Stimulated activated CD8-positive, alpha-beta memory T cell treated with anti-CD3 and anti-CD28 coated beads, Interleukin-15, amount 100 ng/mL, for 4 hours (primary cell): ENCODE data around the gene ROPN1L.
"Not testable (repeated sequence)": the region's sequence is repeated elsewhere in the genome, so short reads cannot be mapped to it uniquely, and the experiment has no call there.

Experiments
- DNase-seq, 2 donors: peaks; one replicate each; pipeline ENCODE4 v3.0.0-alpha.2; 2020; ENCODE audit warnings: low read depth in 2 of 2

ROPN1L gene

DNA sequence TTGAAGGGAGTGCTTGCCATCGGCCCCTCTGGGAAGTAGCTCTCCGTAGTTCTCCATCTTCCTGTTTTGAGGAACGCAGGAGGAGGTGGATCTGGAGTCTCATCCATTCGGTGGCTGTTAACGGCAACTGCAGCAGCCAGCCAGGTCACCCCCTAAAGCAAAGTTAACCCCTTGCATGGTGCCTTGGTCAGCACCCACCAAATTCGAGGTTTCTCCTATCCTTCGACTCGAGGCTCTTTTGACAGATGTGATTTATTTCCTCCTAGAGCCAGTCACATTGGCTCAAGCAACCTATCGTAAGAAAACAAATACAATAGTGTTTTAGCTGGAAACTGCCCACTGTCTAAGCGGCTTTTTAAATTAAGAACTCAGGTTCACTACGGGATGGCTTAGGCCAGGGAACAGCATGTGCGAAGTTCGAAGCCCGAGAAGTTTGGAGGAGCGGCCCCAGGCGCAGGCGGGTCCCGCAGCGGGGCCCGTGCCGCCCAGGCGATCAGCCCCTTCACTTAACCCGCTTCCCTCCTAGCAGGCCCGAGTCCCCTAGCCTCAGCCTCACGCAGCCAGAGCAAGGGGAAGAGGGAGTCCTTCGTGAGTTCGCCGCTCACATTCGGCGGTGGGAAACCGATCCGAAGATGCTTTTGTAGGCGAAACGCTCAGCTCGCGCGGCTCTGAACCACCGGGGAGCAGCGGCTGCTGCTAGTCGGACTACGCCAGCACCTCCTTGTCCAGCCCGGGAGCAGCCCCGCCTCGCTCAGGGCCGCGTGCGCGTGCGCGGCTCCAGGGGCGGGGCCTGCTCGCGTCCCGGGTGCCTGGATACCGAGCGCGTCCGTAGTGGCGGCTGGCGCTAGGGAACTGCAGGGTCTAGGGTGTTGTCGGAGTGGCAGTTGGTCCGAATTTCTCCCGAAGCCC is at the start of gene ROPN1L:
ROPN1L (plus strand) TSS at position 797 of the 909 bp plus-strand sequence. CDS start 289 bp downstream, outside the sequence.
- DNase-seq, result peak; percentile 38 to 63

DNA sequence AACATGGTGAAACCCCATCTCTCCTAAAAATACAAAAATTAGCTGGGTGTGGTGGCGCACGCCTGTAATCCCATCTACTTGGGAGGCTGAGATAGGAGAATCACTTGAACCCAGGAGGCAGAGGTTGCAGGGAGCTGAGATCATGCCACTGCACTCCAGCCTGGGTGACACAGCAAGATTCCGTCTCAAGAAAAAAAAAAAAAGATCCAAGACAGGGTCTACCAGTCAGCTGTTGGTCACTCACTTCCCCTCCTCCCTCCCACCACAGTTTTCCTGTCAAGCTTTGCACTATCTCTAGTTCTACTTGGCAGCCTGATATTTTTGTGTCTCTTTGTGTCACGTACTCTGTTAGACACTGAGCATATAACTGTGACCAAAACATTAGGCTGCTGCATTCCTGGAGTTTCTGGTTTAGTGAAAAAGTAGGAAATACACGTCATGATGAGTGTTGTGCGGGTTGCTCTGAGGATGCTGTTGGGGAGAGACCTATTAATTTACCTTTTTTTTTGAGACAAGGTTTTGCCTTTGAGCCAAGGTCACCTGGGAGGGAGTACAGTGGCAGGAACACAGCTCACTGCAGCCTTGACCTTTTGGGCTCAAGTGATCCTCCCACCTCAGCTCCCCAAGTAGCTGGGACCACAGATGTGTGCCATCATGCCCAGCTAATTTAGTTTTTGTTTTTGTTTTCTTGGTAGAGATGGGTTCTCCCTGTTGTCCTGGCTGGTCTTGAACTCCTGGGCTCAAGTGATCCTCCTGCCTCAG is 48.9 kb upstream of the ROPN1L start:
- not testable (repeated sequence) for DNase-seq

DNA sequence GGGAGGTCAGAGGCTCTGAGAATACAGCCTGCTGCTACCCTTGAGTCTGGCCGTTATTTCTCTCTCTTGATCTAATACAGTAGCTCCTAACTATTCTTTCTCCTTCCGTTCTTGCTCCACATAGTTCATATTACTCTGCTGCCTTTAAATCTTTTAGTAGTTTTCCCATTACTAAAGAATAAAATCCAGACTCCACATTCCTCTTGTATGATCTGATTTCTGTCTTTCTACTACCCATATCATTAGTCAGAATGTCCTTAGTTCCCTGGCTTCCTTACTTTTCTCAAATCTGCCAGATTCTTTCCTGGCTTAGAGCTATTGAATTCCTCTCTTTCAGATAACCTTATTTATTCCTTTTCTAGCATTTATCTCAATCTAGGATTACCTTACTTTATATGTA is 48.2 kb upstream of the ROPN1L start:
- DNase-seq, result no peak

DNA sequence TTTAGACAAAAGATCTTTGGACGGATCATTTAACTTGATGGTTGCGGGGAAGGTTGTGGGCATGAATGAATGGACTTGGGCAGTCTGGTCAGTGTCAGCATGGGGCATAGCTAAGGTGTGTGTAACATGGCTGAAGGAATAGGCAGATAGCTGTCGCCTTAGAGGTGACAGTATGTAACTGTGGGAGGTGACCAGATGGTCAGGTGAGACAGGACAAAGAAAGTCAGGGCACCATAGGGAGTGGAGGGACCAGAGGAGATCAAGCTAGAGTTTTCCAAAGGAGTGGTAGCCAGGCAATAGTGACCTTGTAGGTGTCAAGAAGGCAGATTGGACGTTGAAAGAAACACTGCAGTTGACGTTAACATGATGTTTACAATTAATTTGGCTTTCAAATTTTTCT is 45.1 kb upstream of the ROPN1L start:
- no peak for DNase-seq

DNA sequence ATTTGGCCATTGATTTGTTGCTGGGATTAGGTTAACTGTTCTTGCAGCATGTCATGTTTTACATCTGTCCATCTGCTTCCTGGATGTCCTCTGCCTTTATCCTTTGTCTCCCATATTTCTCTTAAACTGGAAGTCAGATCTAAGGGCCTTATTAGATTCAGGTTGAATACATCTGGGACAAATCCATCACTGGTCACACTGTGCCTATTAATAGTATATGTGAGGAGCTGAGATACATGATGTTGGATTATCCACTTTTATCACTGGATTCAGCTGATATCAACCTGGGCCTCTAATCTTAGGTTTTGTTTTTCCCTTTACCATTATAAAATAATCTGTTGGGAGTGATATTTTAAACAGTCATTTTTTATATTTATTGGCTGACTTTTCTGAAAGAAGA is 41.8 kb upstream of the ROPN1L start:
- DNase-seq, result no peak

DNA sequence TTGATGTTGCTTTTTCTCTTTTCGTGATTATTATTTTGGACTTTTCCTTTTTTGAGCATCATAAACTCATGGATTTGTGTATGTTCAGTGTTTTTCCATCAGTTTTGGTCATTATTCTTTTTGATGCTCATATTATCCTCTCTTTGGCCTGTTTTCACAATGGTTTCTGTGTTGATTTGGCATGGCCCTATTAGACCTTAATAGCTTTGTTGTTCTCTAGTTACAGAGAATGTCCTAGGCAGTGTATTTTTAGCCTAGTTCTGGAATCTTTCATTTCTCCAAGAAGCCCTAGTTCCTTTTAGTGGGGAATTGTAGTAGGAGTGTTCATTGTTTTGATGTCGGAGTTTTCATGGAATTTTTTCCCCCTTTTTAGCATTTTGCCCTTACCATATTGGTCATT is 41.3 kb upstream of the ROPN1L start:
- no peak for DNase-seq

DNA sequence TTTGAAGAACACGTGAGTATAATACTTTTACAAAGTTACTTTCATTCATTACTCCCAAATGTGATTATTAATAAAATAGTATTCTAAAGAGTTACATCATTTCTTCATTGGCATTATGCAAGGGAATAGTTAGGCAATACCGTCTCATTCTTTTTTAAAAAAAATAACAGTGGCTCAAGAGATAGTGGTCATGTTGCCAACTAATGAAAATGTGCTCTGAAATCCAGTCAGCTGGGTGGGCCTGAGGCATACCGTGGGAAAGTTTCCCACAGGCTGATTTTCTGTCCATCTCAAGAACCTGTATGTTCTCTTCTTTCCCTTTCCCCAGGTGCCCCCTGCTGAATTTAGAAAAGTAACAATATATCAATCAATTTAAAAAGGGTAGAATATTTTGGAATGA is 40.8 kb upstream of the ROPN1L start:
- no peak for DNase-seq

DNA sequence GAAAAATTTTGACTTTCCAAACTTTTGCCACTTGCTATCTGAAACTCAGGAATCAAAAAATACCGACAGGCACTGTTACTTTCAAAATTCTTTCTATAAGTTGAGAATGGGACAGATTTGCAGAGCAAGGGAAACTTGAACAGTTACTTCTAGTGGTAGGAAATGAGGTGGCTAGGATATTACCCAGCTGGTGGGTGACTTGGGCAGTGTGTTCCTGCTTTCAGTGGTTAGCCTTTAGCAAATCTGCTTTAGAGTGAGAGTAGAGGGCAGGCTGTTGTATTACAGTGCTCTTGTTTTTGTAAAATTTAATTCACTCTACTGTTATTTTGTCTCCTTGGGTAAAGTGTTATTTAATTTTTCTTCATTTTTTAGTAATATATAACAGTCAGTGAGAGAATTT is 40.2 kb upstream of the ROPN1L start:
- no peak for DNase-seq

DNA sequence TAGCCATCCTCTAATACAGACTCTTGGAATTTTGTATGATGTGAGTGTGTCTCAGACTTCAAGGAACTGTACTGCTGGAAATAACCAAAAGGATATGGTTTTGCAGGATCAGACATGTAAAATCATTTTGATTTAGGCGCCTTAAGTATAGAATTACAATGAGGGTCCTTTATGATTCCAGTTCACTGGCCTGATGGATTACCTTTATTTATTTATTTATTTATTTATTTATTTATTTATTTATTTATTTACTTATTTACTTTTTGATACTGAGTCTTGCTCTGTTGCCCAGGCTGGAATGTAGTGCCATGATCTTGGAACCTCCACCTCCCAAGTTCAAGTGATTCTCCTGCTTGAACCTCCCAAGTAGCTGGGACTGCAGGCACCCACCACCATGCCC is 37.9 kb upstream of the ROPN1L start:
- DNase-seq, result no peak

DNA sequence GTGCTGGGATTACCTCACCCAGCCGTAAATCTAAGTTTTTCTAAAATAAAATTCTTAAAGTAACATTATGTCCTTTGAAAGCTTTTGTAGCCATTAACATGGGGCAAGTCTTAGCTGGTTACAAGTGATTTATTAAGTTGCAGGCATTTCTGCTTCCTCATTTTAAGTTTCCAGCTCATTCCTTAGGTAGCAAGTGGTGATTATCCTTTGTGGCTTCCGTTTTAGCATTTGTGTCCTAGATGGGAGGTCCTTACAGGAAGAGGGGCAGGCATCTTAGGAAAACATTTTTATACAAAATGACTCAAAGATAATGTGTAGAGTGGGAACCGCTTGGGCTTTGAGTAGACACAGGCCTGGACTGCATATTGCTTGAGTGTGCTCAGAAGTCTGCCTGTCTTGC is 35.0 kb upstream of the ROPN1L start:
- DNase-seq, result no peak

DNA sequence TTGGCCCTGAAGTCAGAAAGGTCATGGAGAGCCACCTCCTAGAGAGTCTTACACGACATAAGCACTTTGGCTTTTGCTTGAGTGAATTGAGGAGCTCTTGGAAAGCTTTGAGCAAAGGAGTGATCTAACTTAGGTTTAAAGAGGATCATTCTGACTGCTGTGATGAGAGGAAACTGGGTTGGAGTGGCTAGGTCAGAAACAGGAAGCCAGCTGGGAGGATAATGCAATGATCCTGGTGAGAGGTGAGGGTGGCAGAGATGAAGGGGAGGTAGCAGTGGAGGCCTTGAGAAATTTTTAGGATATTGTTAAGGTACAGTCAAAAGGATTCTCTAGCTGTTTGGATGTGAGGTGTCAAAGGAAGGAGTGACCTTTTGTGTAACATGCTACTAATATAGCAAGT is 32.2 kb upstream of the ROPN1L start:
- no peak for DNase-seq

DNA sequence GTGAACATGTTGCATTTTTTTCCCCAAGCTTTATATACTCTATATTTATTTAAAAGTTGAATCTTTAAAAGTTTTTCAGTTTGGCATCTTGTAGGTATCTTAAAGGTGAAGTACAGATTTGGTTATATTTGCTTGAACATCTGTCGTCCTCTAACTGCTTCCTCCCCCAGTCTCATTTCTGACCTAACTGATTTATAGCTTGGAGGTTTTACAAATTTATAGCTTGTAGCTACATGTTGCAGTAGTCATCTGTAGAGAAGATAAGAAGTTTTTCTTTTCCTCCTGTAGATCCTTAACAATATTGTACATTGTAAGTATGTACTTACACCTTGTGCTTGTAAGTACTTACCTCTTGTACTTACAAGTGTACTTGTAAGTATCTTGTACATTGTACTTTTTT is 31.0 kb upstream of the ROPN1L start:
- DNase-seq, result no peak

DNA sequence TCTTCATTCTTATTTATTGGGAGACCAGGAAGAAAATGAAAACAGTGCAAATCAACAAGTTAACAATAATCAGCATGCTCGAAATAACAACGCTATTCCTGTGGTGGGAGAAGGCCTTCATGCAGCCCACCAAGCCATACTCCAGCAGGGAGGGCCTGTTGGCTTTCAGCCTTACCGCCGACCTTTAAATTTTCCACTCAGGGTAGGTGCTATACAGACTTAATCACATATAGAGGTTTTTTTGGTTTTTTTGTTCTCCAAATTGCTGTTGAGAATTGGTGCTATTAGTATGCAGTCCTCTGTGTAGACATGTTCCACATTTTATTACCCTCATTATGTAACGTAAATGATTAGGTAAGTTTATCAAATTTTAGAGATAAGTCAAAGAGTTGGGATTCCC is 30.3 kb upstream of the ROPN1L start:
- no peak for DNase-seq

DNA sequence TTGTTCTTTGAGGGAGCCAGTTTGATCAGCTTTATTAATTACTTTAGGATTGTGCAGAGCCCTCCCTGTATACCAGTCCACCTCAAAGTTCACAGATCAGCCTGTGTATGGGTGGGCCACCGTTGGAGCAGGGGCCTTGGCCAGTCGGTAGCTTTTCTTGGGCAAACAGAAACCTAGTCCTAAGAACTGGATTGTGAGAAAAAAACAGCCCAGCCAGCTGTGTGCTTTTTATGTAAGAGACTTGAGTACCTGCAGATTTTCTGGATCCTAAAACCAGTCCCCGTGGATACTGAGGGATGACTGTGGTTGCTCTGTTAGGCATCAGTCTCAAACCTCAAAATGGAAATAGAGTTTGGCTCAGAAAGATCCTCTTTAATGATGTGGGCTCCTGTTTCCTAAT is 24.8 kb upstream of the ROPN1L start:
- DNase-seq, result no peak

DNA sequence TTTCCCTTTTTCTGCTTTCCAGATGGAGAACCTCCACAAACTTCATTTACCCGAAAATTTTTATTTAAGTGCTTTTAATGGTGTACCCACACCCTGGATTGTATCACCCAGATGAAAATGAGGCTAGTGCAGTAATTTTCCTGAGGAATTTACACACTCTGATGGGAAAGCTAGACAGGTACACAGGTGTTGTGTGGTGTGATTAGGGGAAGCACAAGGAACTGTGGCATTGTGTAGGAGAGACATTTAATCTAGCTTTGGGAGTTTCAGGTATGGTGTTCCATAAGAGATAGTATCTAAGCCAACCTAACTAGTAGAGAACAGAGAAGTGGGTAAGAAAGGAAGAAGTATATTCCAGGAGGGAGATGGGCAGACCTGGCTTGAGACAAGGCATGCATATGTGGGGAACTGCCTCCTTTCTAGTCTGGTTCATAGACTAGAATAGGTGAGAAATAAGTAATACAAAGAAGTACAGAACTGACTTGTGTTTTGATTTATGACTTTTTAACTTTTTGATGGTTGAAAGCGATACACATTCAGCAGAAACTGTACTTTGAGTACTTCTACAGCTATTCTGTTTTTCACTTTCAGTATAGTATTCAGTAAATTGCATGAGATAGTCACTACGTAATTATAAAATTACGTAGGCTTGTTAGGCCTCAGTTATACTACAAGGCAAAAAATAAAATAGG is 22.9 kb upstream of the ROPN1L start:
- DNase-seq, result no peak

DNA sequence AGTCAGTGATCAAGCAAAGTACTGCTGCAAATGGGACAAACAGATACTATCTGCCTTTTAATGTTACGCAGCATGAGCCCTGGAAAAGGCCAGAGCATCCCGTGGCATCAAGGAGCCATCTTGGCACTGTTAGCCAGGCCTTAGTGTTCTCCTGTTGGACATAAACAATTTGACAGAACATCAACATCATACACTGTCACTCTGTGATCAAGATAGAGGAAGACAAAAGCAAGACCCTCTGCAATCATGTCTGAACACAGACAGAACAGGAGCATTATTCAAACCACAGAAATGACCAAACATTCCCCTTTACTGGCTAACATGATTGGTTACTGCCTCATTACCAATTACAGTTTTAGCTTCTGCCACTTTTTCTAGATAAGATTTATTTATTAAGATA is 21.2 kb upstream of the ROPN1L start:
- DNase-seq, result no peak

DNA sequence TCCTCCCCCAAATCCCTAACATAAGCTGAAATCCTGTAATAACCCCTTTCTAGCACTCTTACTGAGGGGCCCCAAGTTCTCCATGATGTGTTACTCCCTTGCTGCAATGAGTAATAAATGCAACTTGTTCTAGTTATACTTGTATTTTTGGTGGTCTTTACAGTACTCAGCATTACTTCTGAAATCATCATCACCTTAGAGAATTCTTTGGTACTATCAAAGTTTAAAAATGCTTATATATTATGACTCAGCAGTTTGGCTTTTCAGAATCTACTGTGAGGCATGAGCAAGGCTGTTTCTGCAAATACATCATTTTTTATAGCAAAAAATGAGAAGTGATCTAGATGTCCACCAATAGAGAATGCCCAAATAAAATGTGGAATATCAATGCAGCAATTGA is 20.7 kb upstream of the ROPN1L start:
- DNase-seq, result no peak

DNA sequence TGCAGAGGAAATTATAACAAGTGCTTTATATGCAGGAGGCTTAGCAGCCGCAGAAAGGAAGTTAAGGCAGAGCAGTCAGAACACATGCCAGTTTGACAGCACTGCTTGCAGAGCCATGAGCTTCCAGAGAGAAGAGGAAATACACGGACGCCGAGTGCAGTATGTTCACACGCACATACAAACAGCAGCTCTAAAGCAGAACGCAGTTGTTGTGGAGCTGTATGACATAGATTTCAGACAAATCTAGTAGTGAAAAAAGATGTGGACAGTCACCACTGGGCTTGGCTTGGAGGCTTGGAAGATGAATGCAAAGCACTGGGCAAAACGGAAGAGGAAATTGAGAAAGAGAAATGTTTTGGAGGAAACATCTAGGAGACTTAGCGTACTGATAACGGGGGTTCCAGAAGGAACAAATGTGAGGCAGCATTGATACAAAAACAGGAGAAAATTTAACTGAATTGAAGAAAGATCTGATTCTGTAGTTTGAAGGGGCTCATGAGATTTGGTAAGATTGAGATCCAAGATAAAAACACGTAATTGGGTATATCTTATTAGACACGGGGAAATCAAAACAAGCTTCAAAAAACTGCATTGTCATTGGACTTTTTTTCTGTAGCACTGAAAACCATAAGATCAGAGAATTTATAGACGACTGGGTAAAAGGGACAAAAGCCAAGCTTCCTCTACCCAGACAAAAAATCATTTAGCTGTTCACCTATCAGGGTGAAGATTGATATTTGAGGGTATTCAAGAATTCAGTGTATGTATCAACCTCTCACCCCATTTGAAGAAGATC is 19.6 kb upstream of the ROPN1L start:
- no peak for DNase-seq

DNA sequence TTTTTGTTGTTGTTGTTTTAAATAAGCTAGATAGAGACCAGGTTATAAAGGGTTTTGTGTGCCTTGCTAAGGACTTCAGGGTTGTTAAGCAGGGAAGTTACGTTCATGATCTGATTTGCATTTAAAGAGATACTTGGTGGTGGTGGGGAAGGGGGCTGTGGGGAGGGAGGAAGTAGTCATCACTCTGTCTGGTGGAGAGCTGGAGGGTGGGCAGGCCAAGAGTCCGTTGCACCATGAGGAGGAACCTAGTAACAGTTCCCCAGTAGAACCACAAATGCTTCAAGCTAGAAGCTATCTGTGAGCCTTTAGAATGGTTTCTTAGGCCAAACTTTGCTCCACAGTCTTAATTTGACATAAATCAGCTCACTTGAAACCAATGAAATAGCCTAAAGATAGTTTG is 18.7 kb upstream of the ROPN1L start:
- DNase-seq, result no peak

DNA sequence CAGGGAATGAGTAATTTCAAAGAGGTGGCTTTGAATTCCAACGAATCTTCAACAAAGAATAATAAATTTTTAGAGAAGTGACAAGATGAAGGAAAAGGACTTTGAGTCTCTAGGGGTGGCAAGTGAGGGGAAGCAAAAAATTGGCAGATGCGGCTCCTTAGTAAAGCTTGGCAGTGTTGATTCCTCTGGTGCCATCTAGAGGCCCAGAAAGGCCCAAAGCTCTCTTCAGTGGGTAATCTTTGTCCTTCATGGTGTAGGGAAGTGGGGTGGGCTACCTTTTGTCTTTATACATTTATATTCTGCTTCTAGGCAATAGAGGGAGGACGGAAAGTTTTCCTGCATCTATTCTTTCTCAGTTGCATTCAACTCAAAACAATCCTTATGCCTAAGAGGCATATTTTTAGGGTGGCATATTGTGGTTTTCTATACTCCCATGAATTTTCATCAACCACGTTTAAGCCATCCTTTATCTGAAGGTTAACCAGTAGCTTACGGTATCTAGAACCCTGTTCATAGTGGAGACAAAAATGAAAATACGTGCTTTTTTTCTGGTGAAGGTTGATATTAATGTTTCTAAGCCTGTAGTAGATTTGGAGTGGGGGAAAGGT is 17.5 kb upstream of the ROPN1L start:
- DNase-seq, result no peak

DNA sequence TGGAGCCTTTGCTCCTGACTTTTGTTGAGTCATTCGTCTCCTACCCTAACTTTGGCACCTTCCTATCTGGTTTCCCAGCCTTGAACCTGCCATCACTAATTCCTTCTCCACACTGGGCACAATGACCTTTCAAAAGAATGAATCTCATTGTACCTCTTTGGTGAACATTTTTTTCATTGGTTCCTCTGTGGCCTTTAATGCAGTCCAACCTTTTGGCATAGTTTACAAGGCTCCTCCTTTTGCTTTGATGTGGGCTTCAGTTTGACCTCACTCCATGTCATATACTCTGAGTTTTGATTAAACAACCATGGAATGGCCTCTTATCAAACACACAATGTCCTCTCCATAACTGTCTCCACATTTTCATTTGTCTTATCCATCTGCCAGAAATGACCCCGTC is 14.5 kb upstream of the ROPN1L start:
- DNase-seq, result no peak
